ENCODE measurements around the gene FRMPD4.

- TF ChIP-seq CTCF (IDR thresholded peaks at IDR 0.05): no peak
- no peak for TF ChIP-seq POLR2A (IDR thresholded peaks at IDR 0.05)
Measured at GRCh38 chrX:12162420-12162819, 24.1 kb downstream of the FRMPD4 start.

Data from adrenal gland (tissue), 5 donors.